Aorta (tissue), 5 donors: Measurements from ENCODE around the gene HIGD1B. TPM values are rescaled to one million over a fixed set of nuclear protein-coding genes. Genes with fewer than 3 reads are reported as not detected.

Experiments used
- ATAC-seq: fragments of 200-7000 bp; cut with Tn5 transposase; one replicate; pipeline ENCODE4 v1.9.1; 2022; ENCODE audit warnings: moderate library complexity; ENCODE audit not compliant: low FRiP score
- DNase-seq, 2 donors: peaks; one replicate each; pipeline ENCODE4 v3.0.0-alpha.2; 2020
- H3K27ac ChIP-seq, 2 donors: one replicate each; pipeline ENCODE4 v1.5.1; 2013; ENCODE audit warnings: low read length in 2 of 2, mild to moderate bottlenecking in 2 of 2, moderate library complexity in 2 of 2, control low read depth in 1 of 2, inconsistent platforms in 1 of 2, low read depth in 1 of 2
- H3K27me3 ChIP-seq, 2 donors: one replicate each; pipeline ENCODE4 v1.6.1; 2013; ENCODE audit warnings: control low read depth in 1 of 2, low read length in 1 of 2, mild to moderate bottlenecking in 1 of 2, moderate library complexity in 1 of 2; ENCODE audit not compliant: insufficient read depth in 2 of 2, control insufficient read depth in 1 of 2
- H3K36me3 ChIP-seq, 2 donors: one replicate each; pipeline ENCODE4 v1.6.1; 2013; ENCODE audit warnings: control low read depth in 1 of 2, low read length in 1 of 2, mild to moderate bottlenecking in 1 of 2; ENCODE audit not compliant: insufficient read depth in 2 of 2, control insufficient read depth in 1 of 2
- H3K4me1 ChIP-seq, 2 donors: one replicate each; pipeline ENCODE4 v1.6.1; 2013; ENCODE audit warnings: low read length in 2 of 2, control low read depth in 1 of 2, mild to moderate bottlenecking in 1 of 2, moderate library complexity in 1 of 2; ENCODE audit not compliant: insufficient read depth in 2 of 2, control insufficient read depth in 1 of 2
- H3K4me3 ChIP-seq, 2 donors: one replicate each; pipeline ENCODE4 v1.5.1; 2013; ENCODE audit warnings: low read length in 2 of 2, control low read depth in 1 of 2, mild to moderate bottlenecking in 1 of 2
- H3K9me3 ChIP-seq: one replicate; pipeline ENCODE4 v1.6.1; 2013; ENCODE audit warnings: mild to moderate bottlenecking, low read length; ENCODE audit not compliant: control insufficient read depth
- WGBS, 2 donors: extraction: QIAGEN DNeasy Blood & Tissue Kit; methylation state at CpG; one replicate each; pipeline ENCODE4 v1.1.7; 2013; 5-methylcytosine and 5-hydroxymethylcytosine counted together
- intact Hi-C, 2 donors: fragments of 100-400 bp; cut with DNase I; formaldehyde crosslinking; loops; one replicate each; pipeline versions ENCODE4 v1.14.2 to v1.15.0; 2022
- polyA plus RNA-seq, 2 donors: library from polyadenylated mRNA; stranded (reverse); fragments of 200-250 nt; gene quantifications; one replicate each; pipeline ENCODE4 v1.2.3, GENCODE V29; 2013
- total RNA-seq, 2 donors: library from RNA; stranded (reverse); fragmentation: NEBNext Ultra II Directional; extraction: Animal tissue kit (Norgen Biotek cat#: 25700); gene quantifications; one replicate each; pipeline ENCODE4 v1.2.1, GENCODE V29; 2021
- donor health status: healthy with polysubstance abuse.
- donor health status: Bipolar disorder and iron deficiency.
- donor health status: DM: no; HTN: no; CAD: no.
- donor health status: DM: no; HTN: no; CAD: no.
- donor health status: DM: yes; HTN: yes; CAD: no.

HIGD1B gene
- total and polyA plus RNA-seq, 4 donors, result 0.58 to 1.3 TPM; not detected in 2

GRCh38 chr17:44894642-44895041, 47.0 kb downstream of the HIGD1B start:
- DNase-seq (no peak), ATAC-seq (no peak)
- intact Hi-C loops, result no loop called here
- H3K36me3 ChIP-seq, result peaks cover 0 to 2% of the 10 kb centered on the region in 2 donors
- no peaks in the 10 kb centered on the region for H3K9me3 ChIP-seq
- H3K27me3 ChIP-seq, result no peaks in the 10 kb centered on the region
- H3K4me1 ChIP-seq, result no peaks in the 10 kb centered on the region
- H3K27ac ChIP-seq, result no peak overlapping the region
- H3K4me3 ChIP-seq, result no peak overlapping the region
- 86 to 95% methylated on average over 4 of the region's 4 CpGs for WGBS, 2 donors

DNA sequence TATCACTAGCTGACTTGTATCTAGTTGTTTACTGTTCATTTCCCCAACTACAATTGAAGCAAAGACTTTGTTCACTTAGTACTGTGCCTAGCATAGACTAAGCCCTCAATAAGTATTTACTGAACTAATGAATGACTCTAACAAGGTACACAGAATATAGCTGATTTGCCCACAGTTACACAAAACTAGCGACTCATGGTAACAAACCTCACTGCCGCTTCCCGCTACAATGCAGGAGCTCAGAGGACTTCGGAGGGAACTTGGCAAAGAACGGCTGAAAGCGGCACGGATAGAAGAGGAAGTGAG, 51.0 kb downstream of the HIGD1B start:
- H3K4me1 ChIP-seq, result no peaks in the 10 kb centered on the region
- no peaks in the 10 kb centered on the region for H3K9me3 ChIP-seq
- no peaks in the 10 kb centered on the region for H3K27me3 ChIP-seq
- intact Hi-C loops, result no loop called here
- peak overlapping the region; percentile 72 to 81 for H3K4me3 ChIP-seq
- no peaks in the 10 kb centered on the region for H3K36me3 ChIP-seq
- DNase-seq (no peak), ATAC-seq (no peak)
- H3K27ac ChIP-seq, result peak overlapping the region in 1 of 2 donors; percentile 11
- WGBS, 2 donors, result 1% methylated on average over 7 of the region's 7 CpGs

- Histone ChIP-seq H3K36me3 (no peaks in the 10 kb centered on the region), H3K9me3 (no peaks in the 10 kb centered on the region), H3K27me3 (no peaks in the 10 kb centered on the region), H3K4me1 (no peaks in the 10 kb centered on the region), H3K4me3 (peak within 1 kb of the TSS; percentile 72 to 81), H3K27ac (peak within 1 kb of the TSS in 1 of 2 donors; percentile 38)
- DNase-seq (peak; percentile 95 to 98), ATAC-seq (peak; percentile 96)
- intact Hi-C loops, result no loop called here
- WGBS, 2 donors, result 0% methylated on average over 54 of the region's 54 CpGs
Measured at GRCh38 chr17:44899074-44899782, 51.5 kb downstream of the HIGD1B start, which contains the start of gene EFTUD2. Gene EFTUD2 (minus strand): TSS chr17:44899445. CDS start chr17:44894521, 4,924 bp downstream.

Other genes starting within 250 kb of the HIGD1B start
- gene MEIOC, start 191.4 kb upstream of the HIGD1B start, total RNA-seq, result not detected
- gene MEIOC, start 191.4 kb upstream of the HIGD1B start, polyA plus RNA-seq, result not detected
- gene CCDC43, start 158.1 kb upstream of the HIGD1B start, total RNA-seq, result 10 to 100 TPM; 15.4 to 16.1 TPM
- 10 to 100 TPM in 1 of 2 donors, 1 to 10 TPM in 1; 9.6 to 12.6 TPM for gene CCDC43, start 158.1 kb upstream of the HIGD1B start, polyA plus RNA-seq
- 10 to 100 TPM in 1 of 2 donors, 1 to 10 TPM in 1; 5.8 to 12.1 TPM for gene DBF4B, start 139.2 kb upstream of the HIGD1B start, total RNA-seq
- 1 to 10 TPM in 1 of 2 donors, under 1 TPM in 1; 0.88 to 2.4 TPM for gene DBF4B, start 139.2 kb upstream of the HIGD1B start, polyA plus RNA-seq
- gene ADAM11, start 88.9 kb upstream of the HIGD1B start, total RNA-seq, result 1 to 10 TPM in 1 of 2 donors, under 1 TPM in 1; 0.45 to 1.4 TPM
- gene ADAM11, start 88.9 kb upstream of the HIGD1B start, polyA plus RNA-seq, result 1 to 10 TPM in 1 of 2 donors, under 1 TPM in 1; 0.38 to 1.6 TPM
- gene GJC1, start 17.6 kb upstream of the HIGD1B start, total RNA-seq, result 10 to 100 TPM; 23.8 to 34.3 TPM
- 1 to 10 TPM; 2.9 to 5.6 TPM for gene GJC1, start 17.6 kb upstream of the HIGD1B start, polyA plus RNA-seq
- gene EFTUD2, start 51.6 kb downstream of the HIGD1B start, total RNA-seq, result 10 to 100 TPM; 64.4 to 78.6 TPM
- gene EFTUD2, start 51.6 kb downstream of the HIGD1B start, polyA plus RNA-seq, result 10 to 100 TPM; 17.8 to 37.7 TPM
- gene GFAP, start 67.6 kb downstream of the HIGD1B start, total RNA-seq, result 10 to 100 TPM in 1 of 2 donors, 1 to 10 TPM in 1; 2.3 to 17.6 TPM
- 1 to 10 TPM; 1.4 to 7.9 TPM for gene GFAP, start 67.6 kb downstream of the HIGD1B start, polyA plus RNA-seq
- 1 to 10 TPM in 1 of 2 donors, under 1 TPM in 1; 0.16 to 1.7 TPM for gene KIF18B, start 99.9 kb downstream of the HIGD1B start, total RNA-seq
- gene KIF18B, start 99.9 kb downstream of the HIGD1B start, polyA plus RNA-seq, result under 1 TPM in 1 of 2 donors, not detected in 1; 0.05 TPM
- 1 to 10 TPM in 1 of 2 donors, not detected in 1; 1.3 TPM for gene C1QL1, start 120.4 kb downstream of the HIGD1B start, total RNA-seq
- not detected for gene C1QL1, start 120.4 kb downstream of the HIGD1B start, polyA plus RNA-seq
- gene DCAKD, start 203.7 kb downstream of the HIGD1B start, total RNA-seq, result 10 to 100 TPM; 22.7 to 33.1 TPM
- gene DCAKD, start 203.7 kb downstream of the HIGD1B start, polyA plus RNA-seq, result 10 to 100 TPM; 14.5 to 20.1 TPM
- gene NMT1, start 213.4 kb downstream of the HIGD1B start, total RNA-seq, result 100 to 1,000 TPM; 103 to 104 TPM
- gene NMT1, start 213.4 kb downstream of the HIGD1B start, polyA plus RNA-seq, result 100 to 1,000 TPM in 1 of 2 donors, 10 to 100 TPM in 1; 33.8 to 124 TPM